Mesenchymal stem cell (in vitro differentiated cells and primary cell): ENCODE data around the gene DNAH2.

ENCODE experiments used
- DNase-seq: peaks from one replicate; pipeline ENCODE4 v3.0.0-alpha.2; 2013
- H2AFZ ChIP-seq: one replicate; pipeline ENCODE4 v1.6.1; 2013; ENCODE audit warnings: low read depth, mild to moderate bottlenecking, control low read depth, inconsistent platforms, low read length, moderate library complexity
- H2AK5ac ChIP-seq: 2 replicates; pipeline ENCODE4 v1.6.1; 2013; ENCODE audit warnings: low read length, moderate library complexity, mild to moderate bottlenecking, inconsistent platforms; ENCODE audit not compliant: severe bottlenecking
- H2BK120ac ChIP-seq: one replicate; pipeline ENCODE4 v1.6.1; 2013; ENCODE audit warnings: low read depth, mild to moderate bottlenecking, inconsistent platforms, low read length, moderate library complexity
- H2BK12ac ChIP-seq, 2 experiments: one replicate each; pipeline ENCODE4 v1.6.1; 2013; ENCODE audit warnings: inconsistent platforms in 2 of 2, low read length in 2 of 2, mild to moderate bottlenecking in 2 of 2, moderate library complexity in 2 of 2, control low read depth in 1 of 2
- H2BK15ac ChIP-seq: one replicate; pipeline ENCODE4 v1.6.1; 2013; ENCODE audit warnings: mild to moderate bottlenecking, low read depth, inconsistent platforms; ENCODE audit not compliant: poor library complexity, severe bottlenecking
- H2BK5ac ChIP-seq: 2 replicates; pipeline ENCODE4 v1.6.1; 2013; ENCODE audit warnings: low read depth, mild to moderate bottlenecking, low read length, control low read depth, inconsistent platforms; ENCODE audit not compliant: poor library complexity, severe bottlenecking
- H3K14ac ChIP-seq, 2 experiments: one replicate each; pipeline ENCODE4 v1.6.1; 2013; ENCODE audit warnings: inconsistent platforms in 2 of 2, low read length in 2 of 2, control low read depth in 1 of 2, mild to moderate bottlenecking in 1 of 2, moderate library complexity in 1 of 2
- H3K18ac ChIP-seq, 2 experiments: one replicate each; pipeline ENCODE4 v1.6.1; 2013; ENCODE audit warnings: inconsistent platforms in 2 of 2, low read length in 2 of 2, control low read depth in 1 of 2, low read depth in 1 of 2, mild to moderate bottlenecking in 1 of 2
- H3K23ac ChIP-seq, 2 experiments: one replicate each; pipeline ENCODE4 v1.6.1; 2013; ENCODE audit warnings: inconsistent platforms in 2 of 2, low read length in 2 of 2, mild to moderate bottlenecking in 2 of 2, moderate library complexity in 2 of 2, control low read depth in 1 of 2
- H3K27ac ChIP-seq: 2 replicates; pipeline ENCODE4 v1.5.1; 2013; ENCODE audit warnings: mild to moderate bottlenecking, moderate library complexity, low read length, control low read depth, inconsistent platforms; ENCODE audit not compliant: poor library complexity, severe bottlenecking
- H3K27me3 ChIP-seq, 2 experiments: 2 replicates each; pipeline versions ENCODE4 v1.6.1 to v1.7.0; 2013; ENCODE audit warnings: low read length in 2 of 2, mild to moderate bottlenecking in 2 of 2, moderate library complexity in 2 of 2, control low read depth in 1 of 2, inconsistent platforms in 1 of 2; ENCODE audit not compliant: control insufficient read depth in 1 of 2, insufficient read depth in 1 of 2
- H3K36me3 ChIP-seq, 2 experiments: 2 replicates each; pipeline versions ENCODE4 v1.6.1 to v1.7.0; 2013; ENCODE audit warnings: low read length in 2 of 2, control low read depth in 1 of 2, inconsistent platforms in 1 of 2, low read depth in 1 of 2, mild to moderate bottlenecking in 1 of 2; ENCODE audit not compliant: insufficient read depth in 2 of 2, control insufficient read depth in 1 of 2
- H3K4ac ChIP-seq, 2 experiments: one replicate each; pipeline ENCODE4 v1.6.1; 2013; ENCODE audit warnings: inconsistent platforms in 2 of 2, low read length in 2 of 2, mild to moderate bottlenecking in 2 of 2, moderate library complexity in 2 of 2, control low read depth in 1 of 2, low read depth in 1 of 2
- H3K4me1 ChIP-seq: 2 replicates; pipeline ENCODE4 v1.6.1; 2013; ENCODE audit warnings: low read depth, low read length, control low read depth; ENCODE audit not compliant: control insufficient read depth, insufficient read depth
- H3K4me2 ChIP-seq: 2 replicates; pipeline ENCODE4 v1.6.1; 2013; ENCODE audit warnings: low read length, mild to moderate bottlenecking, inconsistent platforms; ENCODE audit not compliant: poor library complexity, severe bottlenecking
- H3K4me3 ChIP-seq, 2 experiments: 2 replicates each; pipeline versions ENCODE4 v1.5.1 to v1.7.0; 2013; ENCODE audit warnings: low read length in 2 of 2, mild to moderate bottlenecking in 2 of 2, control low read depth in 1 of 2, low read depth in 1 of 2; ENCODE audit not compliant: insufficient read depth in 1 of 2
- H3K79me1 ChIP-seq: replicated peaks from 2 replicates; pipeline ENCODE4 v1.6.1; 2013; ENCODE audit warnings: mild to moderate bottlenecking, control low read depth, low read length, inconsistent platforms; ENCODE audit not compliant: poor library complexity, severe bottlenecking
- H3K9ac ChIP-seq: 2 replicates; pipeline ENCODE4 v1.7.0; 2013; ENCODE audit warnings: mild to moderate bottlenecking, low read length, moderate library complexity
- H3K9me3 ChIP-seq: 2 replicates; pipeline ENCODE4 v1.7.0; 2013; ENCODE audit warnings: mild to moderate bottlenecking, low read length; ENCODE audit not compliant: control insufficient read depth
- H4K8ac ChIP-seq: one replicate; pipeline ENCODE4 v1.6.1; 2013; ENCODE audit warnings: inconsistent platforms, mild to moderate bottlenecking, low read length, moderate library complexity
- H4K91ac ChIP-seq: one replicate; pipeline ENCODE4 v1.6.1; 2013; ENCODE audit warnings: mild to moderate bottlenecking, low read length, inconsistent platforms
- WGBS: methylation state at CpG from one replicate; pipeline ENCODE4 v1.1.7; 2013; ENCODE audit warnings: mixed read lengths; 5-methylcytosine and 5-hydroxymethylcytosine counted together

Gene DNAH2

GRCh38 chr17:7750321-7750821 lies 32.8 kb downstream of the DNAH2 start:
- Histone ChIP-seq H3K27me3 (no peaks in the 10 kb centered on the region), H3K18ac (peak overlapping the region in 1 of 2 experiments; percentile 75), H2BK5ac (peak overlapping the region; percentile 24), H4K91ac (no peak overlapping the region), H3K4ac (peak overlapping the region in 1 of 2 experiments; percentile 24), H3K79me1 (no peaks in the 10 kb centered on the region), H3K9ac (peak overlapping the region; percentile 56), H2BK15ac (no peak overlapping the region), H4K8ac (no peak overlapping the region), H3K36me3 (no peaks in the 10 kb centered on the region), H2BK12ac (no peak overlapping the region), H2AK5ac (no peak overlapping the region), H3K9me3 (no peaks in the 10 kb centered on the region), H3K27ac (peak overlapping the region; percentile 84), H2BK120ac (no peak overlapping the region), H2AFZ (no peak overlapping the region), H3K4me1 (peaks cover 5% of the 10 kb centered on the region), H3K14ac (no peak overlapping the region), H3K4me2 (no peak overlapping the region), H3K4me3 (no peak overlapping the region), H3K23ac (no peak overlapping the region)
- DNase-seq: peak; percentile 90
- whole genome bisulfite sequencing: 12% methylated on average over 3 of the region's 4 CpGs

- Histone ChIP-seq H2BK5ac (no peak overlapping the region), H2BK12ac (peak overlapping the region; percentile 7 to 32), H3K27me3 (no peaks in the 10 kb centered on the region), H3K4me1 (peaks cover 3% of the 10 kb centered on the region), H3K9ac (no peak overlapping the region), H3K79me1 (no peaks in the 10 kb centered on the region), H2AFZ (no peak overlapping the region), H3K9me3 (no peaks in the 10 kb centered on the region), H2BK15ac (peak overlapping the region; percentile 48), H2AK5ac (no peak overlapping the region), H3K4ac (no peak overlapping the region), H3K14ac (no peak overlapping the region), H4K91ac (no peak overlapping the region), H3K23ac (no peak overlapping the region), H3K18ac (no peak overlapping the region), H3K27ac (no peak overlapping the region), H3K4me2 (no peak overlapping the region), H3K36me3 (no peaks in the 10 kb centered on the region), H2BK120ac (no peak overlapping the region), H4K8ac (no peak overlapping the region), H3K4me3 (no peak overlapping the region)
- WGBS: 97% methylated on average over 8 of the region's 8 CpGs
- no peak for DNase-seq
Observed at GRCh38 chr17:7754656-7755055, 37.1 kb downstream of the DNAH2 start.

- Histone ChIP-seq H3K4me3 (no peak overlapping the region), H3K9ac (no peak overlapping the region), H3K23ac (no peak overlapping the region), H2BK5ac (no peak overlapping the region), H2AK5ac (no peak overlapping the region), H4K8ac (no peak overlapping the region), H3K36me3 (no peaks in the 10 kb centered on the region), H3K27ac (no peak overlapping the region), H2AFZ (no peak overlapping the region), H3K18ac (no peak overlapping the region), H3K4me2 (no peak overlapping the region), H3K9me3 (no peaks in the 10 kb centered on the region), H2BK12ac (peak overlapping the region in 1 of 2 experiments; percentile 32), H3K4me1 (peaks cover 3% of the 10 kb centered on the region), H3K79me1 (no peaks in the 10 kb centered on the region), H2BK120ac (no peak overlapping the region), H4K91ac (no peak overlapping the region), H3K4ac (no peak overlapping the region), H3K14ac (no peak overlapping the region), H3K27me3 (no peaks in the 10 kb centered on the region), H2BK15ac (no peak overlapping the region)
- 64% methylated on average over 9 of the region's 9 CpGs for WGBS
- no peak for DNase-seq
Observed at GRCh38 chr17:7755095-7755890, 37.7 kb downstream of the DNAH2 start.

GRCh38 chr17:7756968-7757367 lies 39.4 kb downstream of the DNAH2 start:
- no peak overlapping the region for H3K18ac ChIP-seq
- H3K4me2 ChIP-seq: no peak overlapping the region
- H2AFZ ChIP-seq: no peak overlapping the region
- no peak overlapping the region for H2BK5ac ChIP-seq
- no peak for DNase-seq
- H3K14ac ChIP-seq: no peak overlapping the region
- H3K4me3 ChIP-seq: no peak overlapping the region
- H3K9ac ChIP-seq: no peak overlapping the region
- no peak overlapping the region for H2BK12ac ChIP-seq
- no peaks in the 10 kb centered on the region for H3K27me3 ChIP-seq
- H2BK120ac ChIP-seq: no peak overlapping the region
- H3K9me3 ChIP-seq: no peaks in the 10 kb centered on the region
- H3K23ac ChIP-seq: no peak overlapping the region
- H4K91ac ChIP-seq: no peak overlapping the region
- no peak overlapping the region for H3K27ac ChIP-seq
- WGBS: 95% methylated on average over 14 of the region's 14 CpGs
- H3K4ac ChIP-seq: no peak overlapping the region
- H4K8ac ChIP-seq: no peak overlapping the region
- no peaks in the 10 kb centered on the region for H3K36me3 ChIP-seq
- no peaks in the 10 kb centered on the region for H3K4me1 ChIP-seq
- H2BK15ac ChIP-seq: no peak overlapping the region
- no peak overlapping the region for H2AK5ac ChIP-seq
- H3K79me1 ChIP-seq: no peaks in the 10 kb centered on the region
